ENCODE measurements around the gene POLR1A. TPM values are rescaled to one million over a fixed set of nuclear protein-coding genes. Genes with fewer than 3 reads are reported as not detected.

POLR1A gene
- total RNA-seq, 1 experiment from 2014 or later, result 62.7 TPM

DNA sequence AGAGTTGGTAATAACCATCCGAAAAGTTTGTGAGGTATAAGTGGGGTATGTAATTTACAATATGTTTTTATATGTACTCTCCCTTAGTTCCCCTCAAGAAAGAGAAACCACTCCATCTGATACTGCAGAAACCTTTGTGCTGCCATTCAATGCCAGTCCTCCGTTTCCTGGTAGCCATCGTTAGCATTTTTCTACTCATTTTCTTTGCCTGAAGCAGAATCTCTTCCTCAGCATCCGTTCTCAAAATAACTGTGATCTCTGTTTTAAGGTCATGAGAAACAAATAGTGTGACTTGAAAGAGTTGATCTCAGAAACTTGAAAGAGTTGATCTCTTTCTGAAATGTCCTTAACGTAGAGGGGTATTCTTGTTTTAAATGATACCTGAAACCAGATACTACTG, 1.3 kb upstream of the POLR1A start:
- H2BK120ac ChIP-seq (ENCODE audit: low read depth, low read length, poor library complexity, severe bottlenecking), result no peak overlapping the region
- Mint-ChIP-seq H3K9me3 (no peaks in the 10 kb centered on the region), H3K4me1 (peaks cover 22 to 23% of the 10 kb centered on the region in 2 experiments), H3K27me3 (ENCODE audit: low read depth) (no peaks in the 10 kb centered on the region), H3K4me3 (peak overlapping the region; percentile 91 to 95), H3K36me3 (ENCODE audit: insufficient read depth in 1 of 3, low read depth in 3 of 3) (peaks cover 27 to 71% (median 65%) of the 10 kb centered on the region in 3 experiments; a peak in 6 of 7 replicates), H3K27ac (peak overlapping the region in 2 of 3 experiments; percentile 100; a peak in 4 of 7 replicates)
- TF ChIP-seq, protein P1, sequence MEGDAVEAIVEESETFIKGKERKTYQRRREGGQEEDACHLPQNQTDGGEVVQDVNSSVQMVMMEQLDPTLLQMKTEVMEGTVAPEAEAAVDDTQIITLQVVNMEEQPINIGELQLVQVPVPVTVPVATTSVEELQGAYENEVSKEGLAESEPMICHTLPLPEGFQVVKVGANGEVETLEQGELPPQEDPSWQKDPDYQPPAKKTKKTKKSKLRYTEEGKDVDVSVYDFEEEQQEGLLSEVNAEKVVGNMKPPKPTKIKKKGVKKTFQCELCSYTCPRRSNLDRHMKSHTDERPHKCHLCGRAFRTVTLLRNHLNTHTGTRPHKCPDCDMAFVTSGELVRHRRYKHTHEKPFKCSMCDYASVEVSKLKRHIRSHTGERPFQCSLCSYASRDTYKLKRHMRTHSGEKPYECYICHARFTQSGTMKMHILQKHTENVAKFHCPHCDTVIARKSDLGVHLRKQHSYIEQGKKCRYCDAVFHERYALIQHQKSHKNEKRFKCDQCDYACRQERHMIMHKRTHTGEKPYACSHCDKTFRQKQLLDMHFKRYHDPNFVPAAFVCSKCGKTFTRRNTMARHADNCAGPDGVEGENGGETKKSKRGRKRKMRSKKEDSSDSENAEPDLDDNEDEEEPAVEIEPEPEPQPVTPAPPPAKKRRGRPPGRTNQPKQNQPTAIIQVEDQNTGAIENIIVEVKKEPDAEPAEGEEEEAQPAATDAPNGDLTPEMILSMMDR (conservative IDR thresholded peaks at IDR 0.05), result no peak
- no peaks in the 10 kb centered on the region for H3K4me1 ChIP-seq (ENCODE audit: insufficient read depth, low read length)
- no peaks in the 10 kb centered on the region for H4K20me1 ChIP-seq (ENCODE audit: control insufficient read depth, insufficient read depth, insufficient read length)
- no peak overlapping the region for H3K4ac ChIP-seq (ENCODE audit: low read depth, low read length)
- H2BK12ac ChIP-seq (ENCODE audit: insufficient read length, low read depth, low read length), result no peak overlapping the region
- H3K23me2 ChIP-seq (ENCODE audit: insufficient read length, low read depth, low read length, poor library complexity, severe bottlenecking), result peaks cover 6% of the 10 kb centered on the region
- H4K91ac ChIP-seq (ENCODE audit: insufficient read length, low read depth, low read length), result no peak overlapping the region
- no peak overlapping the region for H2AFZ ChIP-seq (ENCODE audit: low read length)
- no peak overlapping the region for H3K18ac ChIP-seq (ENCODE audit: insufficient read length, low read depth, low read length)
- H3K27ac ChIP-seq (ENCODE audit: insufficient read length, low read depth, low read length), result no peak overlapping the region
- DNase-seq, result no peak
- H3K23ac ChIP-seq (ENCODE audit: insufficient read length, low read depth, low read length), result no peak overlapping the region
- no peak overlapping the region for H3K56ac ChIP-seq (ENCODE audit: insufficient read length, low read depth, low read length)
- H3K79me1 ChIP-seq (ENCODE audit: insufficient read depth, low read depth, low read length, poor library complexity, severe bottlenecking), result peaks cover 5% of the 10 kb centered on the region
- no CpG with 5 or more reads among the region's 5 CpGs for WGBS (ENCODE audit: extremely low coverage, insufficient read length, low lambda C conversion rate)
- no peak overlapping the region for H3K14ac ChIP-seq (ENCODE audit: insufficient read depth, low read length)
- no peaks in the 10 kb centered on the region; the same call in 1 of the 2 replicates for H3K27me3 ChIP-seq (ENCODE audit: insufficient read depth, low read length)
- H2BK15ac ChIP-seq (ENCODE audit: low read depth, low read length), result no peak overlapping the region
- no peak overlapping the region for H2AK5ac ChIP-seq (ENCODE audit: insufficient read length, low read length)
- H3K9me3 ChIP-seq (ENCODE audit: control insufficient read depth, low read depth, low read length), result no peaks in the 10 kb centered on the region
- peaks cover 44% of the 10 kb centered on the region; the same call in 1 of the 2 replicates for H3K79me2 ChIP-seq (ENCODE audit: insufficient read depth, low read length)
- no peak overlapping the region for H3T11ph ChIP-seq (ENCODE audit: low read length)
- H2BK20ac ChIP-seq (ENCODE audit: low read depth, low read length, poor library complexity, severe bottlenecking), result no peak overlapping the region
- peak overlapping the region; percentile 92 for H3K4me2 ChIP-seq (ENCODE audit: insufficient read depth, insufficient read length, low read length)
- no peak overlapping the region for H2BK5ac ChIP-seq (ENCODE audit: insufficient read length, low read length)
- no peak overlapping the region for H4K5ac ChIP-seq (ENCODE audit: insufficient read length, low read depth, low read length)
- H3K9ac ChIP-seq (ENCODE audit: extremely low read depth, insufficient read length, low read length), result peak overlapping the region; percentile 94
- H4K8ac ChIP-seq (replicated peaks; ENCODE audit: insufficient read length, low read depth, low read length), result no peak overlapping the region
